Measurements from ENCODE around the gene CLSTN2. TPM values are rescaled to one million over a fixed set of nuclear protein-coding genes. Genes with fewer than 3 reads are reported as not detected.

The CLSTN2 gene
- total RNA-seq, 1 donor from 2014 or later, result 80.9 TPM

GRCh38 chr3:140398387-140398786, 463.4 kb downstream of the CLSTN2 start:
- Histone ChIP-seq H3K4me2 (ENCODE audit: low read length) (no peak overlapping the region), H3K27me3 (ENCODE audit: insufficient read depth, low read length) (no peaks in the 10 kb centered on the region), H3K9ac (ENCODE audit: low read length) (no peak overlapping the region), H3K4me1 (ENCODE audit: insufficient read depth, low read length) (no peaks in the 10 kb centered on the region), H3K36me3 (ENCODE audit: insufficient read depth, low read length) (no peaks in the 10 kb centered on the region), H3K27ac (ENCODE audit: low read depth, low read length) (no peak overlapping the region), H2AFZ (ENCODE audit: low read depth, low read length) (no peak overlapping the region), H4K20me1 (ENCODE audit: insufficient read depth, low read length) (no peaks in the 10 kb centered on the region), H3K79me2 (ENCODE audit: insufficient read depth, low read length) (no peaks in the 10 kb centered on the region), H3K9me3 (ENCODE audit: insufficient read depth, low read depth, low read length) (no peaks in the 10 kb centered on the region), H3K4me3 (ENCODE audit: insufficient read depth, low read depth, low read length) (no peak overlapping the region)
- peaks cover 5% of the 10 kb centered on the region for H3K36me3 Mint-ChIP-seq (ENCODE audit: low read depth, unreplicated experiment)
- H3K27me3 Mint-ChIP-seq (ENCODE audit: low read depth, unreplicated experiment), result no peaks in the 10 kb centered on the region
- H3K9me3 Mint-ChIP-seq (ENCODE audit: unreplicated experiment), result no peaks in the 10 kb centered on the region
- no peak overlapping the region for H3K4me3 Mint-ChIP-seq (ENCODE audit: unreplicated experiment)
- FAIRE-seq (no peak), DNase-seq (ENCODE audit: low read depth) (no peak)
- H3K4me1 Mint-ChIP-seq (ENCODE audit: low read depth, unreplicated experiment), result peaks cover 14% of the 10 kb centered on the region
- no peak for TF ChIP-seq EZH2 (IDR thresholded peaks at IDR 0.05; ENCODE audit: insufficient read depth, low read length)
- no peak for TF ChIP-seq CTCF (IDR thresholded peaks at IDR 0.05; ENCODE audit: insufficient read depth, low read depth, low read length)
- no peak overlapping the region for H3K27ac Mint-ChIP-seq (ENCODE audit: unreplicated experiment)

GRCh38 chr3:140399871-140400270, 464.9 kb downstream of the CLSTN2 start:
- peaks cover 14% of the 10 kb centered on the region for H3K36me3 Mint-ChIP-seq (ENCODE audit: low read depth, unreplicated experiment)
- Histone ChIP-seq H2AFZ (ENCODE audit: low read depth, low read length) (no peak overlapping the region), H3K4me1 (ENCODE audit: insufficient read depth, low read length) (no peaks in the 10 kb centered on the region), H3K36me3 (ENCODE audit: insufficient read depth, low read length) (no peaks in the 10 kb centered on the region), H3K9ac (ENCODE audit: low read length) (no peak overlapping the region), H3K4me3 (ENCODE audit: insufficient read depth, low read depth, low read length) (no peak overlapping the region), H3K27ac (ENCODE audit: low read depth, low read length) (no peak overlapping the region), H3K9me3 (ENCODE audit: insufficient read depth, low read depth, low read length) (no peaks in the 10 kb centered on the region), H3K79me2 (ENCODE audit: insufficient read depth, low read length) (no peaks in the 10 kb centered on the region), H3K27me3 (ENCODE audit: insufficient read depth, low read length) (no peaks in the 10 kb centered on the region), H3K4me2 (ENCODE audit: low read length) (no peak overlapping the region), H4K20me1 (ENCODE audit: insufficient read depth, low read length) (no peaks in the 10 kb centered on the region)
- H3K4me3 Mint-ChIP-seq (ENCODE audit: unreplicated experiment), result no peak overlapping the region
- TF ChIP-seq EZH2 (IDR thresholded peaks at IDR 0.05; ENCODE audit: insufficient read depth, low read length), result no peak
- no peak for TF ChIP-seq CTCF (IDR thresholded peaks at IDR 0.05; ENCODE audit: insufficient read depth, low read depth, low read length)
- no peaks in the 10 kb centered on the region for H3K27me3 Mint-ChIP-seq (ENCODE audit: low read depth, unreplicated experiment)
- H3K4me1 Mint-ChIP-seq (ENCODE audit: low read depth, unreplicated experiment), result peaks cover 14% of the 10 kb centered on the region
- no peak overlapping the region for H3K27ac Mint-ChIP-seq (ENCODE audit: unreplicated experiment)
- DNase-seq (ENCODE audit: low read depth) (no peak), FAIRE-seq (no peak)
- H3K9me3 Mint-ChIP-seq (ENCODE audit: unreplicated experiment), result no peaks in the 10 kb centered on the region

GRCh38 chr3:140403079-140403478, 468.1 kb downstream of the CLSTN2 start:
- no peaks in the 10 kb centered on the region for H3K36me3 ChIP-seq (ENCODE audit: insufficient read depth, low read length)
- peaks cover 6% of the 10 kb centered on the region for H3K4me1 Mint-ChIP-seq (ENCODE audit: low read depth, unreplicated experiment)
- no peaks in the 10 kb centered on the region for H3K27me3 ChIP-seq (ENCODE audit: insufficient read depth, low read length)
- DNase-seq (ENCODE audit: low read depth), result no peak
- H3K27ac Mint-ChIP-seq (ENCODE audit: unreplicated experiment), result no peak overlapping the region
- no peaks in the 10 kb centered on the region for H3K4me1 ChIP-seq (ENCODE audit: insufficient read depth, low read length)
- no peak for FAIRE-seq
- H4K20me1 ChIP-seq (ENCODE audit: insufficient read depth, low read length), result no peaks in the 10 kb centered on the region
- H3K9ac ChIP-seq (ENCODE audit: low read length), result no peak overlapping the region
- no peak overlapping the region for H3K27ac ChIP-seq (ENCODE audit: low read depth, low read length)
- H3K27me3 Mint-ChIP-seq (ENCODE audit: low read depth, unreplicated experiment), result no peaks in the 10 kb centered on the region
- no peak overlapping the region for H2AFZ ChIP-seq (ENCODE audit: low read depth, low read length)
- no peaks in the 10 kb centered on the region for H3K9me3 ChIP-seq (ENCODE audit: insufficient read depth, low read depth, low read length)
- no peak for TF ChIP-seq CTCF (IDR thresholded peaks at IDR 0.05; ENCODE audit: insufficient read depth, low read depth, low read length)
- TF ChIP-seq EZH2 (IDR thresholded peaks at IDR 0.05; ENCODE audit: insufficient read depth, low read length), result no peak
- H3K9me3 Mint-ChIP-seq (ENCODE audit: unreplicated experiment), result no peaks in the 10 kb centered on the region
- H3K4me3 ChIP-seq (ENCODE audit: insufficient read depth, low read depth, low read length), result no peak overlapping the region
- H3K4me3 Mint-ChIP-seq (ENCODE audit: unreplicated experiment), result no peak overlapping the region
- peaks cover 28% of the 10 kb centered on the region for H3K36me3 Mint-ChIP-seq (ENCODE audit: low read depth, unreplicated experiment)
- no peak overlapping the region for H3K4me2 ChIP-seq (ENCODE audit: low read length)
- no peaks in the 10 kb centered on the region for H3K79me2 ChIP-seq (ENCODE audit: insufficient read depth, low read length)
